Smooth muscle cell of the brain vasculature (primary cell): ENCODE measurements around the gene CRYAB.
"Not testable (repeated sequence)": the region's sequence is repeated elsewhere in the genome, so short reads cannot be mapped to it uniquely, and the experiment has no call there.

ENCODE experiments used
- DNase-seq: peaks from one replicate; pipeline ENCODE4 v3.0.0-alpha.2; 2012; ENCODE audit warnings: low read depth, low spot score

Gene CRYAB

GRCh38 chr11:111933872-111934271 is 22.3 kb upstream of the CRYAB start:
- no peak for DNase-seq

GRCh38 chr11:111933176-111933575 is 21.6 kb upstream of the CRYAB start:
- not testable (repeated sequence) for DNase-seq

- no peak for DNase-seq
Observed at GRCh38 chr11:111932611-111932950, 21.0 kb upstream of the CRYAB start.

GRCh38 chr11:111930472-111930871 is 18.9 kb upstream of the CRYAB start:
- no peak for DNase-seq

- DNase-seq = peak; percentile 88
Observed at GRCh38 chr11:111926505-111927391, 15.2 kb upstream of the CRYAB start.

GRCh38 chr11:111925953-111926352 is 14.4 kb upstream of the CRYAB start:
- DNase-seq = no peak

- DNase-seq = no peak
Observed at GRCh38 chr11:111923951-111924350, 12.4 kb upstream of the CRYAB start.

- DNase-seq = no peak
Observed at GRCh38 chr11:111923351-111923788, 11.8 kb upstream of the CRYAB start.

- DNase-seq = no peak
Observed at GRCh38 chr11:111922803-111923202, 11.2 kb upstream of the CRYAB start.

GRCh38 chr11:111921541-111922230 is 10.1 kb upstream of the CRYAB start:
- DNase-seq = no peak

- DNase-seq = no peak
Observed at GRCh38 chr11:111920908-111921307, 9.3 kb upstream of the CRYAB start.

GRCh38 chr11:111918390-111919256 is 7.1 kb upstream of the CRYAB start, which contains the start of gene C11orf52:
Gene C11orf52, plus strand, starts transcription at chr11:111918913. Its CDS starts 60 bp downstream, at chr11:111918973.
- DNase-seq = no peak

GRCh38 chr11:111917788-111918187 is 6.2 kb upstream of the CRYAB start:
- DNase-seq = no peak

- DNase-seq = no peak
Observed at GRCh38 chr11:111917312-111917711, 5.7 kb upstream of the CRYAB start.

- no peak for DNase-seq
Observed at GRCh38 chr11:111916768-111917167, 5.2 kb upstream of the CRYAB start.

GRCh38 chr11:111913997-111914396 is 2.4 kb upstream of the CRYAB start:
- DNase-seq = no peak

GRCh38 chr11:111913031-111913861 is 1.7 kb upstream of the CRYAB start:
- no peak for DNase-seq

GRCh38 chr11:111912535-111912934 is 965 bp upstream of the CRYAB start, which contains the start of gene HSPB2:
Gene HSPB2, plus strand, starts transcription at chr11:111912734. Its CDS starts 96 bp downstream, at chr11:111912830.
- DNase-seq = no peak

GRCh38 chr11:111910676-111911562 is 651 bp downstream of the CRYAB start:
- no peak for DNase-seq

GRCh38 chr11:111909378-111909777 is 2.2 kb downstream of the CRYAB start:
- DNase-seq = no peak
